Osteocyte (in vitro differentiated cells): ENCODE results near the gene RASGRP1. TPM values are rescaled to one million over a fixed set of nuclear protein-coding genes. Genes with fewer than 3 reads are reported as not detected.
A peak's percentile ranks its signal among the peaks of the same experiment; 100 is the strongest.

Source experiments
- DNase-seq: peaks from one replicate; pipeline ENCODE4 v3.0.0; 2021; ENCODE audit warnings: mixed read lengths; ENCODE audit not compliant: unreplicated experiment; ENCODE audit errors: extremely low spot score
- H3K27ac Mint-ChIP-seq: one replicate; pipeline ENCODE4 v1.8.0; 2021; ENCODE audit warnings: mild to moderate bottlenecking, mixed read lengths; ENCODE audit not compliant: unreplicated experiment
- H3K27me3 Mint-ChIP-seq: one replicate; pipeline ENCODE4 v1.8.0; 2021; ENCODE audit warnings: mixed read lengths; ENCODE audit not compliant: unreplicated experiment
- H3K36me3 Mint-ChIP-seq: one replicate; pipeline ENCODE4 v1.8.0; 2021; ENCODE audit warnings: mixed read lengths; ENCODE audit not compliant: unreplicated experiment
- H3K4me1 Mint-ChIP-seq: one replicate; pipeline ENCODE4 v1.8.0; 2021; ENCODE audit warnings: mixed read lengths; ENCODE audit not compliant: unreplicated experiment
- H3K4me3 Mint-ChIP-seq: one replicate; pipeline ENCODE4 v1.8.0; 2021; ENCODE audit warnings: mild to moderate bottlenecking, moderate library complexity, mixed read lengths; ENCODE audit not compliant: unreplicated experiment
- H3K9me3 Mint-ChIP-seq: one replicate; pipeline ENCODE4 v1.8.0; 2021; ENCODE audit warnings: mixed read lengths; ENCODE audit not compliant: unreplicated experiment
- CTCF ChIP-seq: fragments of 200-600 bp; sonication (generic); IDR thresholded peaks from 2 replicates; pipeline ENCODE4 v1.5.0; 2021; ENCODE audit warnings: antibody characterized with exemption, mild to moderate bottlenecking, moderate library complexity
- long read RNA-seq: library from polyadenylated mRNA; unstranded; transcript quantifications from one replicate; pipeline ENCODE4 v2.0.0, GENCODE V29; 2021
- total RNA-seq: library from RNA; stranded (reverse); gene quantifications from 2 replicates; pipeline ENCODE4 v1.2.1, GENCODE V29; 2021

The RASGRP1 gene
- total RNA-seq, result 0.11 and 0.26 TPM in 2 replicates
- long read RNA-seq, partial matches to known transcripts, result 0 of 3 reads
- long read RNA-seq, other reads (novel, unspliced or antisense), result 3 of 3 reads

- Mint-ChIP-seq H3K4me1 (peaks cover 5% of the 10 kb centered on the region), H3K27ac (no peak within 1 kb of the TSS), H3K9me3 (no peaks in the 10 kb centered on the region), H3K27me3 (peaks cover 60% of the 10 kb centered on the region), H3K4me3 (peak within 1 kb of the TSS; percentile 67), H3K36me3 (no peaks in the 10 kb centered on the region)
- no peak for TF ChIP-seq CTCF
- peak; percentile 87 for DNase-seq
Observed at GRCh38 chr15:38564557-38565286, at the start of gene RASGRP1. Gene RASGRP1 (minus strand): TSS chr15:38564814. CDS start chr15:38564628, 186 bp downstream.

DNA sequence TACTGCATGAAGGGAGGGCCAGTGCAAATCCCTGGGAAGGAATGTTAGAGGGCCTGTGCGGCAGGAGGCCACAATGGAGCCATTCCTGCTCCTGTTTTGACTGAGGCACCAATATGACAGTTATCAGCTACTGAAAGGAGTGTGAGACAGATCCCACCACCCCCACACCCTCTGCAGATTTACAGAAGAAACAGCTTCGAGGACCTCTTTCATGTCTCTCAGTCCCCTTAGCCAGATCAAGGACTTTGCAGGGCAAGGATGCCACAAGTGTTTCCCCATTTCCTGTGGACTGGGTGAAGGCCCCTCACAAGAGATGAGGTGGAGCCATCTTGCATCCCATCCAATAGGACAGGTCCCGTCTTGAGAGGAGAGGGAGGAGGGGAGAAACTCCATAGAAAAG is 48.5 kb upstream of the RASGRP1 start:
- H3K27ac Mint-ChIP-seq, result no peak overlapping the region
- no peak for DNase-seq
- no peak for TF ChIP-seq CTCF
- H3K4me3 Mint-ChIP-seq, result no peak overlapping the region
- H3K36me3 Mint-ChIP-seq, result no peaks in the 10 kb centered on the region
- H3K4me1 Mint-ChIP-seq, result peaks cover 1% of the 10 kb centered on the region
- H3K9me3 Mint-ChIP-seq, result no peaks in the 10 kb centered on the region
- peaks cover 55% of the 10 kb centered on the region for H3K27me3 Mint-ChIP-seq

GRCh38 chr15:38612159-38612863 is 47.7 kb upstream of the RASGRP1 start:
- Mint-ChIP-seq H3K4me3 (no peak overlapping the region), H3K9me3 (no peaks in the 10 kb centered on the region), H3K27ac (no peak overlapping the region), H3K27me3 (peaks cover 54% of the 10 kb centered on the region), H3K4me1 (peaks cover 1% of the 10 kb centered on the region), H3K36me3 (no peaks in the 10 kb centered on the region)
- no peak for DNase-seq
- TF ChIP-seq CTCF, result no peak

DNA sequence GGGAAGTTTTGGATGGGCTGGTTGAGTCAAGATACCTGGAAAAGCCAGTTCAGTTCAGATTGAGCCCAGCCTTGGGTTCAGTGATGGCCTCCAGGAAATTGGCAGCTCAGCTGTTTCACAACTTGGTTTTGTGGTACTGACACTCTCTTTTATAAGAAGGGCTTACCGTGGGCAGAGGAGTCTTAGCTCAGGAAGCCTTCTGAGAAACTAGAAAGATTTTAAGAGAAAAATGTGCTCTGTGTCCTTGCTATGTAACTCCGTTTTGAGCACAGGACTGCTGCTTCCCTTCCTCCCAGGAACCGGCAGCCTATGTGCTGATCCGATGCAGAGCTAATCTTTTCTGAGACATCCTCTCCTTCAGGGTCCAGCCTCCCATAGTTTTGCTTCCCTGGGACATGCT is 46.6 kb upstream of the RASGRP1 start:
- H3K27ac Mint-ChIP-seq, result no peak overlapping the region
- peaks cover 62% of the 10 kb centered on the region for H3K27me3 Mint-ChIP-seq
- H3K4me3 Mint-ChIP-seq, result no peak overlapping the region
- DNase-seq, result no peak
- H3K36me3 Mint-ChIP-seq, result no peaks in the 10 kb centered on the region
- no peak for TF ChIP-seq CTCF
- H3K4me1 Mint-ChIP-seq, result peaks cover 1% of the 10 kb centered on the region
- H3K9me3 Mint-ChIP-seq, result no peaks in the 10 kb centered on the region

GRCh38 chr15:38610748-38611147 is 46.1 kb upstream of the RASGRP1 start:
- peaks cover 64% of the 10 kb centered on the region for H3K27me3 Mint-ChIP-seq
- no peaks in the 10 kb centered on the region for H3K9me3 Mint-ChIP-seq
- no peak overlapping the region for H3K27ac Mint-ChIP-seq
- no peak for DNase-seq
- peaks cover 1% of the 10 kb centered on the region for H3K4me1 Mint-ChIP-seq
- no peaks in the 10 kb centered on the region for H3K36me3 Mint-ChIP-seq
- no peak for TF ChIP-seq CTCF
- no peak overlapping the region for H3K4me3 Mint-ChIP-seq
